RWPE1 (cell line): ENCODE results near the gene INSYN1.
"Not testable (repeated sequence)": the region's sequence is repeated elsewhere in the genome, so short reads cannot be mapped to it uniquely, and the experiment has no call there.

Source experiments
- CTCF ChIA-PET: fragments of 350-600 bp; sonication (Branson Sonifier 250); formaldehyde crosslinking; extraction: SDS; loops from one replicate; lab custom pipeline; 2021; lab: Yijun Ruan, JAX
- POLR2A ChIA-PET: fragments of 400-600 bp; formaldehyde crosslinking; extraction: SDS; loops from one replicate; lab custom pipeline; 2020; ENCODE audit warnings: antibody characterized with exemption; ENCODE audit not compliant: low non-redundant PET; lab: Yijun Ruan, JAX
- DNase-seq: peaks from one replicate; pipeline ENCODE4 v3.0.0; 2012; ENCODE audit warnings: low spot score
- H3K27ac ChIP-seq: fragments of 450-650 bp; 2 replicates; pipeline ENCODE4 v1.5.1; 2017
- TF ChIP-seq, protein P1 (sequence below): fragments of 450-650 bp; conservative IDR thresholded peaks from 2 replicates; pipeline ENCODE4 v1.5.1; 2017; ENCODE audit warnings: low read depth, mild to moderate bottlenecking

INSYN1 gene

DNA sequence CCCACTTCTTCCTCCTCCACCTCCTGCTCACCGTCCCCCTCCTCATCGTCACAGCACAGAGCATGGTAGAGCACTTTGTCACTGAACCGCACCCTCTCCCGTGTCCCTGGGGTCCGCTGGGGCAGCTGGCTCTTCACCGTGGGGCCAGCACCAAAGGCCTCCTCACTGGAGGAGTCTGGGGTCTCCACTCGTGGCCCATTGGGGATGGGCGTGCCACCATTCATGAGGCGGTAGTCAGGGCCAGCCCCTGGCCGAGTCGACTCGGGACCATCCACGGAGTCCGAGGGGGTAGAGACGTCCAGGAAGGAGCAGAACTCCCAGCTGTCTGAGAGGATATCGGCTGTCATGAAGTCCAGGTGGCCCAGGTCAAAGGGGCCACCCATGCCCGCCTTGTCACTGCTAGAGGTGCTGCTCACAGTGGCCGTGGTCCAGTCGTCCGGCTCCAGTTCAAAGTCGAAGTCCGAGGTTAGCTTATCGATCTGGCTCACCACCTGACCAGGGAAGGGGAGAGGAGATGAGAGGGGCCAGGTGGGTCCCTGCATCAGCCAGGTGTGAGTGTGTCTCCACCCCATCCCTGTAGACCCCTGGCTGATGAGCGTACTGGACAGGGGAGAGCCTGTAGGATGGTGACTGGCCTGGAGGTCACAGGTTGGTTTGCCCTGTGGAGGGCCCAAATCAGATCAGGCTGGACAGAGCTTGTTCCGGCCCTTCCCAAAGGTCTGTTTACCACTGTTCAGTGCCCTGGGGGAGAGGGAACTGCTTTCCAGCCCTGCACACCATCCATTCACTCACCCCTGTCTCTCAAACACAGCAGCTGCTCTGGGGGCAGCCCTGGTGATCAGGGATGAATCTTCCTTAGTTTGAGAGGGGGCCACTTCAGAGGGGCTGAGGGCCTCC is 12.8 kb downstream of the INSYN1 start:
- no peak for DNase-seq
- ChIA-PET POLR2A (no interaction called here), CTCF (no interaction called here)
- no peak overlapping the region for H3K27ac ChIP-seq
- TF ChIP-seq, protein P1, sequence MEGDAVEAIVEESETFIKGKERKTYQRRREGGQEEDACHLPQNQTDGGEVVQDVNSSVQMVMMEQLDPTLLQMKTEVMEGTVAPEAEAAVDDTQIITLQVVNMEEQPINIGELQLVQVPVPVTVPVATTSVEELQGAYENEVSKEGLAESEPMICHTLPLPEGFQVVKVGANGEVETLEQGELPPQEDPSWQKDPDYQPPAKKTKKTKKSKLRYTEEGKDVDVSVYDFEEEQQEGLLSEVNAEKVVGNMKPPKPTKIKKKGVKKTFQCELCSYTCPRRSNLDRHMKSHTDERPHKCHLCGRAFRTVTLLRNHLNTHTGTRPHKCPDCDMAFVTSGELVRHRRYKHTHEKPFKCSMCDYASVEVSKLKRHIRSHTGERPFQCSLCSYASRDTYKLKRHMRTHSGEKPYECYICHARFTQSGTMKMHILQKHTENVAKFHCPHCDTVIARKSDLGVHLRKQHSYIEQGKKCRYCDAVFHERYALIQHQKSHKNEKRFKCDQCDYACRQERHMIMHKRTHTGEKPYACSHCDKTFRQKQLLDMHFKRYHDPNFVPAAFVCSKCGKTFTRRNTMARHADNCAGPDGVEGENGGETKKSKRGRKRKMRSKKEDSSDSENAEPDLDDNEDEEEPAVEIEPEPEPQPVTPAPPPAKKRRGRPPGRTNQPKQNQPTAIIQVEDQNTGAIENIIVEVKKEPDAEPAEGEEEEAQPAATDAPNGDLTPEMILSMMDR, result no peak

DNA sequence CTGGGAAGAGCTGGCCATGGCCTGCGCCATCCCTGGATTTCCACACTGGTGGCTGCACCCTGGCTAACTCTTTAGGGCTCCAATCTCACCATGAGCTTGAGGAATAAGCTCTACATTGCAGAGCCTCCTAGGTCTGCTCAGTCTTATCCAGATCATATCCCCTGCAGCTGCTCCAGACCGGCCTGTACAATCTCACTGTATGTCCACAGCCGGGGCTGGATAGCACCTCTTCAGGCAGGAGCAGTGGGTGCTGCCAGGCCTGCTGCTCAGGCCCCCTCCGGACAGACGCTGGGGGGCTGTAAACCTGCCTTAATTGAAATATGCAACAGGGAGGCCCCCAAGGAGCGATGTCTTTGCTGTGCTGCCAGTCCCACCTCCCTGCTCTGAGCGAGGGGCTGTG is 15.6 kb downstream of the INSYN1 start:
- TF ChIP-seq, protein P1, result no peak
- DNase-seq, result no peak
- ChIA-PET CTCF (no interaction called here), POLR2A (no interaction called here)
- no peak overlapping the region for H3K27ac ChIP-seq

DNA sequence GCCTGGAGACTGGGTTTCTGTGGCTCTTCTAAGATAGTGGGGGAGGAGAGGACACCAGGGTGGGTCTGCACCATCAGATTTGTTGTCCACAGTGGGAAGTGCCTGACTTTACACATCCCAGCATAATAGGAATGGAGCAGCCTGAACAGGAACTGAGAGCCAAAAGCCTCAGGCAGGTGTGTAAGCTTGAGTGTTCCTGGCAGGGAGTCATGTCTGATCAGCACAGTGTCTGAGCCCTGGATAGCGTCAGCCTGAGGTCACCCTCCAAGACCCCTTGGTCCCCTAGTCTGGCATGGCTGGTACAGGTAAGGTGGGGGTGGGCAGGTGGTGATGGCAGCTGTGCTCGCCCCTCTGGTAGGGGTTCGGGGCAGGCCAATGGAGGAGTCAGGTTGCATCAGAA is 20.2 kb downstream of the INSYN1 start:
- CTCF ChIA-PET, result no interaction called here
- no peak overlapping the region for H3K27ac ChIP-seq

DNA sequence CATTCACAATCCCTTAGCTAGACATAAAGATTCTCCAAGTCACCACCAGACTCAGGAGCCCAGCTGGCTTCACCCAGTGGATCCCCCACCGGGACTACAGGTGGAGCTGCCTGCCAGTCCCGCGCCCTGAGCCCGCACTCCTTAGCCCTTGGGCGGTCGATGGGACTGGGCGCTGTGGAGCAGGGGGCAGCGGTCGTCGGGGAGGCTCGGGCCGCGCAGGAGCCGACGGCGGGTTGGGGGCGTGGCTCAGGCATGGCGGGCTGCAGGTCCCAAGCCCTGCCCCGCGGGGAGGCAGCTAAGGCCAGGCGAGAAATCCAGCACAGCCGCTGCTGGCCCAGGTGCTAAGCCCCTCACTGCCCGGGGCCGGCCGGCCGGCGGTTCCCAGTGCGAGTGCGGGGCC is 21.1 kb downstream of the INSYN1 start:
- H3K27ac ChIP-seq, POLR2A ChIA-PET, DNase-seq, CTCF ChIA-PET: not testable (repeated sequence)

More for the DNA sequence above, 20.2 kb downstream of the INSYN1 start:
- DNase-seq, result no peak
- POLR2A ChIA-PET, result interaction anchor here (0.5 kb wide), 1 partner anchor 65 kb away, joined by 3 read pairs; no protein-coding TSS in a partner anchor
- TF ChIP-seq, protein P1, result no peak

DNA sequence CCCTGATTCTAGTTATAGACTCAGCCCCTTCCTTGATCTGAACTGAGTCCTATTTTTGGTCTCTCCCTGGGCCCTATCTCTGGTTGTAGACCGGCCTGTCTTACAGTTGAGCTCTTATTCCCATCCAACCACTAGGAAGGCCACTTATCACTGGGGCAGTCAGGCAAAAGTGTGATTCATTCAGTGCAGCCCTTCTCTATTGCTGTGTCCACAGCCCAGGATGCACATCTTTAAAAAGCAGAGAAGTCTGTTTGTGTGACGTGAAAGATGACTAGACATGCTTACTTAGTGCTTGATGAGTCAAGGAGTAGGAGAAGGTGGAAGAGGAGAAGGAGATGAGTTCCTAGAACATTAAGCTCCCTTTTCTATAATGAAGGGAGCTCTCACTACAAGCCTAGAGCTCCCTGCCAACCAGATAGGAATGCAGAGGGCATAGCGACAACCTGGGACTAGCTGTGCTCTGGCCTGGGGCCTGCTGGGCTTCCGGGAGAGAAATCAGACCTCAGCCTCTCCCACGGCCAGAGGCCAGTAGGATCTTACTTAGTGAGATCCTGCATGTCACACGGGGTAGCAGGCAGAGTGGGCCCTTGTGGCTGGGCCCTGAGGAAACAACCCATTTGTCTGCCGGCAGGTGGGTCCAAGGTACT is 25.7 kb downstream of the INSYN1 start:
- TF ChIP-seq, protein P1, result no peak
- H3K27ac ChIP-seq, result no peak overlapping the region
- ChIA-PET POLR2A (no interaction called here), CTCF (interaction anchor here (0.7 to 1.3 kb wide), 2 partner anchors 22 to 55 kb away, joined by 4 read pairs; no protein-coding TSS in a partner anchor)
- no peak for DNase-seq

DNA sequence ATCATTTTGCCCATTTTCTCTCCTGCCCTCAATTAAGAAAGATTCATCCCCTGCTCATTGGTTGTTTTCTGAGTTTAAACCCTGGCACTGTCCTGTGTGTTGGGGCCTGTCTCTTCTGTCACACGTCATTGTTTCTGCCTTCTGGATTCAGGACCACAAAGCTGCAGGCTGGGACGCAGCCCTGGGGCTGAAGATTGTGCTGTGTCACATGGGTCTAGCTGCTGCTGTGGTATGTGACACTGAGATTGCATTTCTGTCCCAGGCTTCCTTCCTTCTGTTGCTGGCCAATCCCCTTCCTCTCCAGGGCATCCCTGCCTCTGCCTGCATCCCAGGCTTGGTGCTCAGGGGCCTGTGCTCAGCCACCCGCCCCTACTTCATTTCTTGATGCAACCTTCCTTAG is 28.9 kb downstream of the INSYN1 start:
- H3K27ac ChIP-seq, result no peak overlapping the region
- no peak for DNase-seq
- ChIA-PET CTCF (no interaction called here), POLR2A (no interaction called here)
- TF ChIP-seq, protein P1, result no peak
